IMR-90 (cell line): ENCODE data around the gene HOXA2.

Experiments used
- RAD21 ChIP-seq: IDR thresholded peaks from 2 replicates; pipeline ENCODE4 v1.6.1; 2012; ENCODE audit warnings: low read length, improper control_type of control experiment
- RCOR1 ChIP-seq: IDR thresholded peaks from 2 replicates; pipeline ENCODE4 v1.6.1; 2012; ENCODE audit warnings: mild to moderate bottlenecking, low read length, improper control_type of control experiment; ENCODE audit not compliant: insufficient replicate concordance

DNA sequence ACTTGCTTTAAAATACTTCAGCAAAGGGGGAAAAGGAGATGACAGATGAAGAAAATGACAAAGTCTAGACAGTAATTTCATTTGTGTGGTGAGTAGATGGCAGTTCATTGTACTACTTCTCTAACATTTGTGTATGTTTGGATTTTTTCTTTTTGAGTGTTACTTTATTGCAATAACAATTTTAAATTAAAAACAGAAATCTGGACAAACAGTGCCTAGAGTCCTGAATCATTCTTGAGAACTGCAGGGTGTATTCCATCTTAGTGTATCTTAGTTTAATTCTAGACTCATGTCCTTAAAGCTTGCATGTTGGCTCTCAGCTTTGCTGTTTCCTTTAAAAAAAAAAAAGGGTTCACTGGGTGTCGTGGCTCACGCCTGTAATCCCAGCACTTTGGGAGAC lies 37.8 kb downstream of the HOXA2 start:
- TF ChIP-seq RCOR1 (no peak), RAD21 (no peak)
